ENCODE measurements around the gene SLC25A20.

Gene SLC25A20

GRCh38 chr3:48929358-48930035 lies 30.8 kb upstream of the SLC25A20 start:
- peaks cover 50% of the 10 kb centered on the region for H3K4me1 ChIP-seq (ENCODE audit: control insufficient read depth, low read length)
- H3K79me2 ChIP-seq (ENCODE audit: control insufficient read depth, low read length), result peaks cover 100% of the 10 kb centered on the region
- no peaks in the 10 kb centered on the region for H3K9me3 ChIP-seq (ENCODE audit: control insufficient read depth, insufficient read depth, low read length)
- TF ChIP-seq EZH2phosphoT487 (IDR thresholded peaks at IDR 0.05; ENCODE audit: borderline replicate concordance, low read length), result no peak
- no peak for TF ChIP-seq CTCF (IDR thresholded peaks at IDR 0.05; ENCODE audit: low read depth, low read length, poor library complexity, severe bottlenecking)
- H3K36me3 ChIP-seq (ENCODE audit: control insufficient read depth, low read length), result peaks cover 81% of the 10 kb centered on the region
- H3K27me3 ChIP-seq (ENCODE audit: control insufficient read depth, low read length), result no peaks in the 10 kb centered on the region
- H4K20me1 ChIP-seq (ENCODE audit: control insufficient read depth, insufficient read depth, low read depth, low read length), result peaks cover 20% of the 10 kb centered on the region
- H3K4me2 ChIP-seq (ENCODE audit: low read length), result peak overlapping the region; percentile 20
- H3K9me2 ChIP-seq (replicated peaks; ENCODE audit: control insufficient read depth, low read length), result no peaks in the 10 kb centered on the region
- H3K27ac ChIP-seq (ENCODE audit: low read depth, low read length), result no peak overlapping the region
- H3F3A ChIP-seq (ENCODE audit: control insufficient read depth, insufficient read depth), result peaks cover 2% of the 10 kb centered on the region; the same call in 1 of the 2 replicates
- no peak overlapping the region for H3K4me3 ChIP-seq (ENCODE audit: low read length)

- peaks cover 17% of the 10 kb centered on the region for H4K20me1 ChIP-seq (ENCODE audit: control insufficient read depth, insufficient read depth, low read depth, low read length)
- peaks cover 77% of the 10 kb centered on the region for H3K36me3 ChIP-seq (ENCODE audit: control insufficient read depth, low read length)
These were observed 30.0 kb upstream of the SLC25A20 start for GRCh38 chr3:48928679-48929078.

GRCh38 chr3:48927928-48928327 lies 29.2 kb upstream of the SLC25A20 start:
- Histone ChIP-seq H3K9me3 (ENCODE audit: control insufficient read depth, insufficient read depth, low read length) (no peaks in the 10 kb centered on the region), H3K4me2 (ENCODE audit: low read length) (peak overlapping the region; percentile 35), H3K79me2 (ENCODE audit: control insufficient read depth, low read length) (peaks cover 100% of the 10 kb centered on the region), H3K36me3 (ENCODE audit: control insufficient read depth, low read length) (peaks cover 76% of the 10 kb centered on the region), H3K4me1 (ENCODE audit: control insufficient read depth, low read length) (peaks cover 50% of the 10 kb centered on the region), H4K20me1 (ENCODE audit: control insufficient read depth, insufficient read depth, low read depth, low read length) (peaks cover 17% of the 10 kb centered on the region), H3F3A (ENCODE audit: control insufficient read depth, insufficient read depth) (no peaks in the 10 kb centered on the region; the same call in 1 of the 2 replicates), H3K9me2 (replicated peaks; ENCODE audit: control insufficient read depth, low read length) (no peaks in the 10 kb centered on the region), H3K27me3 (ENCODE audit: control insufficient read depth, low read length) (no peaks in the 10 kb centered on the region), H3K27ac (ENCODE audit: low read depth, low read length) (no peak overlapping the region), H3K4me3 (ENCODE audit: low read length) (no peak overlapping the region)
- TF ChIP-seq CTCF (IDR thresholded peaks at IDR 0.05; ENCODE audit: low read depth, low read length, poor library complexity, severe bottlenecking) (no peak), EZH2phosphoT487 (IDR thresholded peaks at IDR 0.05; ENCODE audit: borderline replicate concordance, low read length) (no peak)

More at GRCh38 chr3:48928679-48929078, 30.0 kb upstream of the SLC25A20 start:
- Histone ChIP-seq H3K4me1 (ENCODE audit: control insufficient read depth, low read length) (peaks cover 50% of the 10 kb centered on the region), H3K9me2 (replicated peaks; ENCODE audit: control insufficient read depth, low read length) (no peaks in the 10 kb centered on the region), H3K4me3 (ENCODE audit: low read length) (no peak overlapping the region), H3K4me2 (ENCODE audit: low read length) (peak overlapping the region; percentile 35), H3K27ac (ENCODE audit: low read depth, low read length) (no peak overlapping the region), H3K9me3 (ENCODE audit: control insufficient read depth, insufficient read depth, low read length) (no peaks in the 10 kb centered on the region), H3K27me3 (ENCODE audit: control insufficient read depth, low read length) (no peaks in the 10 kb centered on the region), H3F3A (ENCODE audit: control insufficient read depth, insufficient read depth) (no peaks in the 10 kb centered on the region; the same call in 1 of the 2 replicates), H3K79me2 (ENCODE audit: control insufficient read depth, low read length) (peaks cover 100% of the 10 kb centered on the region)
- TF ChIP-seq EZH2phosphoT487 (IDR thresholded peaks at IDR 0.05; ENCODE audit: borderline replicate concordance, low read length), result no peak
- no peak for TF ChIP-seq CTCF (IDR thresholded peaks at IDR 0.05; ENCODE audit: low read depth, low read length, poor library complexity, severe bottlenecking)
